GM23338 (cell line): ENCODE results near the gene KLK11. TPM values are rescaled to one million over a fixed set of nuclear protein-coding genes. Genes with fewer than 3 reads are reported as not detected.

ENCODE experiments used
- ATAC-seq: fragments of 200-7000 bp; cut with Tn5 transposase; 3 replicates; pipeline ENCODE4 v1.9.1; 2020
- DNase-seq: peaks from one replicate; pipeline ENCODE4 v3.0.0-alpha.2; 2015; ENCODE audit warnings: low spot score
- H2AFZ ChIP-seq: fragments of 200-600 bp; sonication (generic); 2 replicates; pipeline ENCODE4 v1.8.0; 2016; ENCODE audit warnings: antibody characterized with exemption, mild to moderate bottlenecking, moderate library complexity
- H3F3A ChIP-seq: fragments of 200-600 bp; sonication (generic); replicated peaks from 2 replicates; pipeline ENCODE4 v1.8.0; 2017; ENCODE audit warnings: antibody characterized with exemption, mixed run types, low read depth
- H3K27ac ChIP-seq: fragments of 200-600 bp; sonication (generic); 2 replicates; pipeline ENCODE4 v1.6.1; 2016; ENCODE audit warnings: low read depth
- H3K27me3 ChIP-seq: fragments of 200-600 bp; sonication (generic); 2 replicates; pipeline ENCODE4 v1.8.0; 2016; ENCODE audit warnings: mild to moderate bottlenecking, mixed run types, moderate library complexity; ENCODE audit not compliant: insufficient read depth
- H3K36me3 ChIP-seq: fragments of 200-600 bp; sonication (generic); 2 replicates; pipeline ENCODE4 v1.8.0; 2016; ENCODE audit warnings: mild to moderate bottlenecking; ENCODE audit not compliant: insufficient read depth
- H3K4me1 ChIP-seq: fragments of 200-600 bp; sonication (generic); 2 replicates; pipeline ENCODE4 v1.8.0; 2016; ENCODE audit warnings: mild to moderate bottlenecking, moderate library complexity; ENCODE audit not compliant: insufficient read depth
- H3K4me2 ChIP-seq: fragments of 200-600 bp; sonication (generic); 2 replicates; pipeline ENCODE4 v1.7.1; 2017; ENCODE audit warnings: mixed run types
- H3K4me3 ChIP-seq: fragments of 200-600 bp; sonication (generic); 2 replicates; pipeline ENCODE4 v1.6.1; 2016; ENCODE audit warnings: mixed run types
- H3K79me2 ChIP-seq: fragments of 200-600 bp; sonication (generic); replicated peaks from 2 replicates; pipeline ENCODE4 v1.8.0; 2017; ENCODE audit warnings: mild to moderate bottlenecking; ENCODE audit not compliant: insufficient read depth
- H3K9me2 ChIP-seq: fragments of 200-600 bp; sonication (generic); 2 replicates; pipeline ENCODE4 v1.8.0; 2017; ENCODE audit not compliant: insufficient read depth
- H4K20me1 ChIP-seq: fragments of 200-600 bp; sonication (generic); replicated peaks from 2 replicates; pipeline ENCODE4 v1.8.0; 2017; ENCODE audit warnings: mild to moderate bottlenecking; ENCODE audit not compliant: insufficient read depth
- H3K27ac Mint-ChIP-seq: 2 replicates; pipeline ENCODE4 v1.8.0; 2020; ENCODE audit warnings: inconsistent platforms, mild to moderate bottlenecking, moderate library complexity, mixed read lengths
- H3K27me3 Mint-ChIP-seq: 3 replicates; pipeline ENCODE4 v1.8.0; 2022; ENCODE audit warnings: low read depth, mild to moderate bottlenecking, moderate library complexity, mixed read lengths, inconsistent platforms; ENCODE audit not compliant: insufficient read depth, poor library complexity
- H3K36me3 Mint-ChIP-seq: 3 replicates; pipeline ENCODE4 v1.8.0; 2021; ENCODE audit warnings: low read depth, mild to moderate bottlenecking, inconsistent platforms, moderate library complexity, mixed read lengths
- H3K4me1 Mint-ChIP-seq: 3 replicates; pipeline ENCODE4 v1.8.0; 2020; ENCODE audit warnings: mild to moderate bottlenecking, inconsistent platforms, mixed read lengths
- H3K4me3 Mint-ChIP-seq: 3 replicates; pipeline ENCODE4 v1.8.0; 2021; ENCODE audit warnings: moderate library complexity, mild to moderate bottlenecking, inconsistent platforms, mixed read lengths
- H3K9me3 Mint-ChIP-seq: 3 replicates; pipeline ENCODE4 v1.8.0; 2020; ENCODE audit warnings: moderate library complexity, mild to moderate bottlenecking, inconsistent platforms, mixed read lengths
- CREB1 ChIP-seq: fragments of 250-450 bp; sonication (Bioruptor Pico); IDR thresholded peaks from 2 replicates; pipeline ENCODE4 v1.5.0; 2020; ENCODE audit warnings: low read depth, mild to moderate bottlenecking, moderate library complexity
- ETS1 ChIP-seq: IDR thresholded peaks from 2 replicates; pipeline ENCODE4 v1.6.1; 2016; ENCODE audit warnings: antibody characterized with exemption
- EZH2 ChIP-seq: fragments of 200-600 bp; sonication (generic); IDR thresholded peaks from one replicate; pipeline ENCODE4 v1.8.0; 2017; ENCODE audit warnings: antibody characterized with exemption, mild to moderate bottlenecking, low read depth; ENCODE audit not compliant: unreplicated experiment
- EZH2phosphoT487 ChIP-seq: fragments of 200-600 bp; sonication (generic); IDR thresholded peaks from one replicate; pipeline ENCODE4 v1.8.1; 2018; ENCODE audit warnings: antibody characterized with exemption; ENCODE audit not compliant: unreplicated experiment
- JUNB ChIP-seq: IDR thresholded peaks from one replicate; pipeline ENCODE4 v1.6.1; 2016; ENCODE audit warnings: antibody characterized with exemption; ENCODE audit not compliant: unreplicated experiment
- NANOG ChIP-seq: IDR thresholded peaks from 2 replicates; pipeline ENCODE4 v1.6.1; 2016; ENCODE audit warnings: antibody characterized with exemption, borderline replicate concordance
- POLR2AphosphoS5 ChIP-seq: IDR thresholded peaks from 2 replicates; pipeline ENCODE4 v1.6.1; 2016; ENCODE audit warnings: antibody characterized with exemption, low read depth
- REST ChIP-seq: IDR thresholded peaks from one replicate; pipeline ENCODE4 v1.6.1; 2018; ENCODE audit warnings: antibody characterized with exemption; ENCODE audit not compliant: unreplicated experiment
- ZNF114 ChIP-seq: fragments of 250-450 bp; sonication (Bioruptor Pico); IDR thresholded peaks from 2 replicates; pipeline ENCODE4 v1.5.0; 2020; ENCODE audit warnings: mild to moderate bottlenecking, moderate library complexity
- ZNF331 ChIP-seq: fragments of 250-450 bp; sonication (Bioruptor Pico); IDR thresholded peaks from 2 replicates; pipeline ENCODE4 v1.5.0; 2020; ENCODE audit warnings: low read depth, mild to moderate bottlenecking, moderate library complexity
- ZNF462 ChIP-seq: fragments of 250-450 bp; sonication (Bioruptor Pico); IDR thresholded peaks from 2 replicates; pipeline ENCODE4 v1.5.0; 2020; ENCODE audit warnings: mild to moderate bottlenecking, moderate library complexity
- polyA plus RNA-seq: library from polyadenylated mRNA; unstranded; fragments of >200 nt; fragmentation: Nextera tagmentation; extraction: Ambion mirVana; gene quantifications from 2 replicates; pipeline ENCODE4 v1.2.1, GENCODE V29; 2016
- total RNA-seq: library from RNA; depleted of rRNA; stranded (reverse); fragments of >200 nt; shearing (Covaris generic); gene quantifications from 2 replicates; pipeline ENCODE4 v1.2.3, GENCODE V29; 2014

KLK11 gene
- total and polyA plus RNA-seq, 2 experiments from 2014 or later, result not detected

GRCh38 chr19:51034704-51035103, 8.3 kb upstream of the KLK11 start, which contains the start of gene KLK12 (continued):
- no peak for TF ChIP-seq REST
- no peak for TF ChIP-seq JUNB
- no peak for TF ChIP-seq NANOG
- TF ChIP-seq CREB1 (CRISPR knock-in tag), result no peak
- no peak for TF ChIP-seq EZH2
- no peak for TF ChIP-seq ZNF331 (CRISPR knock-in tag)

- Mint-ChIP-seq H3K9me3 (no peaks in the 10 kb centered on the region; the same call in 2 of the 3 replicates), H3K36me3 (peaks cover under 1% of the 10 kb centered on the region; the same call in 1 of the 3 replicates), H3K4me3 (no peak overlapping the region), H3K27me3 (peaks cover 16% of the 10 kb centered on the region), H3K4me1 (peaks cover 31% of the 10 kb centered on the region), H3K27ac (no peak overlapping the region)
- no peak overlapping the region for H3K4me2 ChIP-seq
- peaks cover 8% of the 10 kb centered on the region for H3K4me1 ChIP-seq
- H2AFZ ChIP-seq, result no peak overlapping the region
- H4K20me1 ChIP-seq, result no peaks in the 10 kb centered on the region
- H3K79me2 ChIP-seq, result no peaks in the 10 kb centered on the region
- H3K4me3 ChIP-seq, result no peak overlapping the region
- DNase-seq, result no peak
- H3K36me3 ChIP-seq, result no peaks in the 10 kb centered on the region
- no peaks in the 10 kb centered on the region for H3F3A ChIP-seq
- H3K27me3 ChIP-seq, result no peaks in the 10 kb centered on the region
- H3K27ac ChIP-seq, result no peak overlapping the region
- no peak for ATAC-seq
- peaks cover 7% of the 10 kb centered on the region; the same call in 1 of the 2 replicates for H3K9me2 ChIP-seq
- TF ChIP-seq ZNF462 (no peak), ZNF114 (CRISPR knock-in tag) (no peak), JUNB (no peak), EZH2phosphoT487 (no peak), POLR2AphosphoS5 (no peak), ETS1 (no peak), EZH2 (no peak), NANOG (no peak), ZNF331 (CRISPR knock-in tag) (no peak), CREB1 (CRISPR knock-in tag) (no peak)
These were observed 5.4 kb upstream of the KLK11 start for GRCh38 chr19:51031880-51032225.
